Epithelial cell of esophagus (primary cell): ENCODE measurements around the gene EPHB3.

Source experiments
- DNase-seq: peaks from one replicate; pipeline ENCODE4 v3.0.0; 2010; ENCODE audit warnings: low read depth
- H3K4me3 ChIP-seq: 2 replicates; pipeline ENCODE4 v1.5.1; 2011; ENCODE audit warnings: mild to moderate bottlenecking, low read length, control low read depth
- TF ChIP-seq, protein P1 (sequence below): IDR thresholded peaks from 2 replicates; pipeline ENCODE4 v1.5.1; 2011; ENCODE audit warnings: low read depth, mild to moderate bottlenecking, low read length, control low read depth, inconsistent platforms; ENCODE audit not compliant: insufficient read depth; ENCODE audit errors: missing control alignments

The EPHB3 gene

GRCh38 chr3:184595726-184596125, 34.1 kb downstream of the EPHB3 start:
- no peak overlapping the region for H3K4me3 ChIP-seq
- DNase-seq: no peak
- TF ChIP-seq, protein P1, sequence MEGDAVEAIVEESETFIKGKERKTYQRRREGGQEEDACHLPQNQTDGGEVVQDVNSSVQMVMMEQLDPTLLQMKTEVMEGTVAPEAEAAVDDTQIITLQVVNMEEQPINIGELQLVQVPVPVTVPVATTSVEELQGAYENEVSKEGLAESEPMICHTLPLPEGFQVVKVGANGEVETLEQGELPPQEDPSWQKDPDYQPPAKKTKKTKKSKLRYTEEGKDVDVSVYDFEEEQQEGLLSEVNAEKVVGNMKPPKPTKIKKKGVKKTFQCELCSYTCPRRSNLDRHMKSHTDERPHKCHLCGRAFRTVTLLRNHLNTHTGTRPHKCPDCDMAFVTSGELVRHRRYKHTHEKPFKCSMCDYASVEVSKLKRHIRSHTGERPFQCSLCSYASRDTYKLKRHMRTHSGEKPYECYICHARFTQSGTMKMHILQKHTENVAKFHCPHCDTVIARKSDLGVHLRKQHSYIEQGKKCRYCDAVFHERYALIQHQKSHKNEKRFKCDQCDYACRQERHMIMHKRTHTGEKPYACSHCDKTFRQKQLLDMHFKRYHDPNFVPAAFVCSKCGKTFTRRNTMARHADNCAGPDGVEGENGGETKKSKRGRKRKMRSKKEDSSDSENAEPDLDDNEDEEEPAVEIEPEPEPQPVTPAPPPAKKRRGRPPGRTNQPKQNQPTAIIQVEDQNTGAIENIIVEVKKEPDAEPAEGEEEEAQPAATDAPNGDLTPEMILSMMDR: no peak

- TF ChIP-seq, protein P1: no peak
- DNase-seq: no peak
- H3K4me3 ChIP-seq: no peak overlapping the region
Measured at GRCh38 chr3:184596233-184596632, 34.6 kb downstream of the EPHB3 start.

DNA sequence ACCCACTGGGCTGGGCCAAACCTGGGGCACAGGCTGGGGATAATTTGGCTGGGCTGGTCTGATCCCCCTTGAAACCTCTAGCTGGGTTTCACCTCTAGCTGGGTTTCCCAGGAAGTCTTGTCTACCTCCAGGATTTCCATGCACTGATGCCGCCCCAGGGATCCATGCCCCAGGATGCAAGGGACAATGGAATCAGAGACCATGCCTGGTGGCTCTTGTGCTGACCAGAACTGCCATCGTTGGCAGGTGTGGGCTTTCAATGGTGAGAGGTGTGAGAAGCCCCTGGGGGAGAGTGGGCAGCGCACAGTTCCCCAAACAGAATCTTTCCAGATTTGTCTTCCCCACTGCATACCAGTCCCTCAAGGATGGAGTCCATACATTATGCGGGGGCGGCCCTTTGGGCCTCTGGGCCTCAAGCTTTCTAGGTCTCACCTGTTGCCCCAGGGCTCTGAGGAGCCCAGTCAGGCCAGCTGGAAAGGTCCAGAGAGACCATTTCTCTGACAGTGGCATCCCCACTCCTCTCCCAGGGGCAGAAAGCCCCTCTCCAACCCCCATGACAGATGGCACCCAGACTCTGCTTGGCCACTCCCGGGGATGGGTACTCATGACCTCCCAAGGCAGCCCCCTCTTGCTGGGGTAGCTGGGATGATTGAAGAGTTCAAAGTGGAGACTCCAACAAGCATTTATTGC, 35.4 kb downstream of the EPHB3 start:
- no peak for DNase-seq
- H3K4me3 ChIP-seq: no peak overlapping the region
- TF ChIP-seq, protein P1: no peak

DNA sequence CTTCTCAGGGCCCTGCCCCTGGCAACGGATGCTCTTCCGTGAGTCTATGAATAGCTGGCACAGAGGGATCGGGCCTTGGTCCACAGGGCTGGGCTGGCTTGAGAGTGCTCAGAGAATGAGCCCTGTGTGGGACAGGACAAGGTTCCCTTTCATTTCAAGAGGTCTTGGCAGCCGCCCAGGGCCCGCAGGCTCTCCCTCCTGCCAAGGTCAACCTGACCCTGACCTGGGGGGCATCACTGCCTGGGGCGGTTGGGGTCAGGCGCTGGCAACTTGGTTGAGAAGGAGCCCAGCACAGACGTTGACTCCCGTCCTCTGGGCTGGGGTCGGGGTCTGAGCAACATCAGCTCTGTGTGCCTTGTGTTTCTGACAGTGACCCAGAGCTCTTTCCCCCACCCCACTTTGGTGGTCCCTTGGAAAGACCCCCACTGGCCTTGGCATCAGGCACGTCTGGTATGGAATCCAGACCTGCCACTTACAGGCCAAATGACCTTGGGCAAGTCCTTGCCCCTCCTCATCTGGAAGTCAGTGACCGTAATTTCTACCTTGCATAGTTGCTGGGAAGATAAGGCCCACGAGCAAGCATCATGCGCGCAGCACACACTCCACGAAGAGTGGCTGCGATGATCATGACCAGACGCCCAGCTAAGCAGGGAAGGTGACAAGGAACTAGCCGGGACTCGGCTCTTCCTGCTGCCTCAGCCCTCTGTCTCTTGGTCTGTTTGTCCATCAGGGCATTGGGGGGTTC, 36.4 kb downstream of the EPHB3 start:
- no peak overlapping the region for H3K4me3 ChIP-seq
- TF ChIP-seq, protein P1: no peak
- no peak for DNase-seq

DNA sequence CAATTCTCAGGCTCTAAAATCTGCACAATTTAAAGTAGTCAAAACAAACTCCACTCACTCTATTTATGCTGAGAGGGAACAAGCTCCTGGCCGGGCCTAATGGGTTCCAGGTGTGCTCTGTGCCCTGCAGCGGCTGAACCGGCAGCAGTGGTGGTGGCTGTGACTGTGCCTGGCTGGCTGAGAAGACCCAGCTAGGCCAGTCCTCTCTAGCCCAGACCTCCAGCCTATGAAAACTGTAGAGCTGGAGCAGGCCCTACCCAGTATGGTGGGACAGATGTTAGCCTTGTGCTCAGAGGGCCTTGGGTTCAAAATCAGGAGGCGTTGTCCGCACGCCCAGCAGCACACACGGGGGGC, 37.0 kb downstream of the EPHB3 start:
- no peak for DNase-seq
- TF ChIP-seq, protein P1: no peak

DNA sequence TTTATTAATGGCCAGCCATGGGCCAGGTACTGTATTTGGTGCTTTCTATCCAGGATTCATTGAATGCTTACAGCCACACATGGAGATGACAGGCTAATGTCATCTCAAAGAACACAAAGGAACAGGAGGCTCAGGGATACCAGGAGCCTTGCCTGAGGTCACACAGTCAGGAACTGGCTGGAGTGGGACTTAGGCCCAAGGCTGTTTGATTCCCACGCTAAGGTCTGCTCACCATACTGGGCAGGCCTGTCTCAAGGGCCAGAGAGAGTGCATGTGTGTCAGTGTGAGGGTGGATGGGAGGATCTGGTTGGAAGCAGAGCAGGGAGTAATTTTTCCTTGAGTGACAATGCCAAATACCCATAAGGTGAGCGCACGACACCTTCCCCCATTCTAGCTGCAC, 37.6 kb downstream of the EPHB3 start:
- TF ChIP-seq, protein P1: no peak
- DNase-seq: no peak

More for the DNA sequence above, 37.0 kb downstream of the EPHB3 start:
- no peak overlapping the region for H3K4me3 ChIP-seq

DNA sequence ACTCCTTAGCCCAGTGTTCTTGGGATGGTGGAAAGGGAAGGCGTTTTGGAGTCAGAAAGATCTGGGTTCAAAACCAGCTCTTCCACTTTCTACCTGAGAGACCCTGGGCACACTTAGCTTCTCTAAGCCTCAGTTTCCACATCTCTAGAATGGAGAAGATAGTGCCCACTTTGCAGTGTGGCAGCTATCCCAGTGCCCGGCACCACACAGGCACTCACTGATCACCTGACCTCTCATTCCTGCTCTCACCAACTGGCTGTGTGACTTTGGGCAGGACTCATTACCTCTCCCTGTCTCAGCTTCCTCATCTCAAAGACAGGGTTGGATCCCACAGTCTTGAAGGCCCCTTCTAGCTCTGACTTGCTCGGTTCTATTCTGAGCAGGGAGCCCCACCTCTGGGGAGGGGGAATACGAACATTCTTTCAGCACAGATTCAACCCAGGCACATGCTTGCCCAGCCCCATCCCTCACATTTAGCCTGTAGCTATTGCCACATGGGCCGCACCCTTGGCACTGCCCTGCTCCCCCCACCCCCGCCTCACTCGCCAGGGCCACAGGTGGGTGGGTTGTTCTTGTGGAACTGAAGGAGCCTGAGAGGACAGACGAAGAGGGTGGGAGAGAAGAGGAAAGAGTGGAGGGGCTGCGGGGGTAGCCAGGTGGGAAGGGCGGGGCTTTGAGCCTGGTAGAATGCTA, 39.2 kb downstream of the EPHB3 start:
- H3K4me3 ChIP-seq: no peak overlapping the region
- peak; percentile 94 for DNase-seq
- TF ChIP-seq, protein P1: no peak

More for the DNA sequence above, 37.6 kb downstream of the EPHB3 start:
- no peak overlapping the region for H3K4me3 ChIP-seq
